CD4-positive, alpha-beta T cell treated with Interleukin-2 at 100 ng/mL for 4 hours (primary cell): Measurements from ENCODE around the gene FBLN2.

Experiments used
- DNase-seq: peaks from one replicate; pipeline ENCODE4 v3.0.0-alpha.2; 2020; ENCODE audit warnings: low spot score

Gene FBLN2

DNA sequence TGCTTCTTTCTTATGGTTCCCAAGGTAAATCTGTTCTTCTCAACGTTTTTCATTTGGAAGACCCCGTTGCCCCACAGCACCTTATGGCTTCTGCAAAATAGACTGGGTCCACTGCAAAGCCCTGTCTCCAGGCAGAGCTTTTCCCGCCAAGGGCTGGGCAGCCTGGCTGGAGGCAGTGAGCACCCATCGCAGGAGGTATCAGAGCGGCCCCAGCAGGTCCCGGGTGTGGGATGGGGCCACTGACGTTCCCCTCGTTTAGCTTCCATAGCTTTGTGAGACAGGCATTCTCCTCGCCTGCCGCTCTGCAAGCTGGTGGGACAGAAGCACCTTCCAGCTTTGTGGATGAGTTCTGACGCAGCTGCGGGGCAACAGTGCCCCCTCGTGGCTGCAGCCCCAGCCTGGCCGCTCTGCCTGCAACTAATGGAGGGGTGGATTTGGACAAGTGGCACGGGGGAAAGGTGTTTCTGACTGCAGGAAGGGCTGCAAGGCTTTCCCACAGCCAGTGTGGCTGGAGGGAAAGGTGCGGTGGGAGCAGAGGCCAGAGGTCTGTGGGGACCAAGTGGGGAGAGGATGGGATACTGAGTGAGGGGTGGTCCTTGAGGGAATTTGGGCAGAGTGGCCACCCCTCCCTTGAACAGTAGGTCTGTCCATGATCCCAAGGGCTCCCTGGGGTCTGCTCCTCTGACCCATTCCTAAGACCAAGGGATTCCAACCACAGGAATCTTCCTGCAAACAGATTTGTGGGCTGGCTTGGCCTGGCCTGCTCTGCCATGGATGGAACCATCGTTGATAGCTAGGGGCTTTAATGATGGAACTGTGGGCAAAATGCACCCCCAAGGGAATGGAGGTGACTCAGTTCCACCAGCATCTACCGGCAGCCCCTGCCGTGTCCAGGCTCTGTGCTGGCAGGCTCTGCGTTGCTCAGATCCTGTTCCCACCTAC is 99.4 kb downstream of the FBLN2 start:
- DNase-seq: peak; percentile 75

DNA sequence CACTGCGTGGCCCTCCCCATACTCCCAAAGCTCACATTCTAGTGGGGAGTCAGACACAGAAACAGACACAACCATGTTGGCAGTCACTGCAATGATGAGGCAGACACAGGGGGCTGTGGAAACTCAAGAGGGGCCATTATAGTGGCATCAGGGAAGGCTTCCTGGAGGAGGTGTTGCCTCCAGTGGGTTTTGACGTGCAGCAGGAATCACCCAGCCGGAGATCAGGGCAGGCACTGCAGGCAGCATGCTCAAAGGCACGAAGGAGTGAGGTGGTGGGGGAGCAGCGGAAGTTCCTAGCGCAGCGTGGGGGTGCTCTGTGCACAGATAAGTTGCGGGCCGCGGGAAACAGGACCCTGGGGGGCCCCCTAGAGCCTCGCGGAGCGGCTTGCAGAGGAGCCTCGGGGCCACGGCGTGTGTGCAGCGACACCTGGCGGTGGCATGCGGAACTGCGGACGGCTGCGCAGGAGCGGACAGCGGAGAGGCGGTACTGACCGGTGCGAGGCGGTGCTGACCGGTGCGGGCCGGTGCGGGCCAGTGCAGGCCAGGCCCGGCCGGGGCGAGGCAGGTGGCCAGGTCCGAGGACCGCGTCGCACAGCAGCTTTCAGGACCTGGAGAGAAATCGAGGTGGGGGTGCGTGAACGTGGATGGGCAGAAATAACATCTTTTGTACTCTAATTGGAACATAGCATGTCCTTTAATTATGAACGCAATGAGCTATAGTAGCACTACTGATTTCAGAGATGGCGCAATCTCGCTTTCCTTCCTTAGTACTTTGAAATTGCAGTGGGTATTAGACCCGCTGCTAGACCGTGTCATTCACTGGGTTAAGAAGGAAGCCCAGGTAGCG is 101.5 kb downstream of the FBLN2 start:
- peak; percentile 77 for DNase-seq

DNA sequence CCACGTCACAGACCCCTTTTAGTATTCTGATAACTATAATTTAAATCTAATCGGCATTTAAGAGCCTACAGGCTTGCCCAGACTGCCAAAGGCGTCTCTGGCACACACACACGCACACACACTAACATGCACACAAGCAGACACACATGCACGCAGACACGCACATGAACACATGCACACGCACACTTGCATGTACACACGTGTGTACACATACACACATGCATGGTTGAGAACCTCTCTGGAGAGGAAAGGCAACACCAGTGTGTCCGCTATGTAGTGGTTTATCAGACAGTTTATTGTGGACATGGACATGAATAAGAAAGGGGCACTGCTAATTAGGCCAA is 102.1 kb downstream of the FBLN2 start:
- no peak for DNase-seq

DNA sequence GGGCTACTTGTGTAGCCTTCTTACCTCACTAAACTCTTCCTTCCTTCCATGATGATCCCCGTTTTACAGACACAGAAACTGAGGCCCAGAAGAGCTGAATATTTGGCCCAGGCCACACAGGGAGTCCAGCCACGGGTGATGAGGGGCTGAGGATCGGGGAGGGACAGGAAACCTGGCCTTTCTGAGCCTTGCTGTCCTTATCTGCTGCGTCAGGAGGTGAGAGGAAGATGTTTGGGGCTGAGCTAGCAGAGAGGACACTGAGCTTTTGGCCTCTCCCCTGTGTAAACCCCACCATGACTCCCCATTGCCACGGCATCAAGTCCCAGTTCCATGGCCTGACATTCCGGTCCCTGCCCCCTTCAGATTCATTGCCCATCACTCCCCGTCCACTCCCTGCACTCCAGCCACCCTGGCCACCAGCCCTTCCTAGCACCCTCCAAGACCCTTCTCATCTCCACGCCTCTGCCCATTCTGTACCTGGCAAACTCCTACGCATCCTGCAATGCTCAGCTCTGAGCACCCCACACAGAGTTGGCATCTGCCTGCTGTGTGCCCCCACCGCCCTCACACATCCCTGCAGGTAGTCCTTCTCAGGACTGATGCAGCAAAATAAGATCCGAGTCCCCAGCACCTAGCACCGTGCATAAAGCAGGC is 103.0 kb downstream of the FBLN2 start:
- no peak for DNase-seq

DNA sequence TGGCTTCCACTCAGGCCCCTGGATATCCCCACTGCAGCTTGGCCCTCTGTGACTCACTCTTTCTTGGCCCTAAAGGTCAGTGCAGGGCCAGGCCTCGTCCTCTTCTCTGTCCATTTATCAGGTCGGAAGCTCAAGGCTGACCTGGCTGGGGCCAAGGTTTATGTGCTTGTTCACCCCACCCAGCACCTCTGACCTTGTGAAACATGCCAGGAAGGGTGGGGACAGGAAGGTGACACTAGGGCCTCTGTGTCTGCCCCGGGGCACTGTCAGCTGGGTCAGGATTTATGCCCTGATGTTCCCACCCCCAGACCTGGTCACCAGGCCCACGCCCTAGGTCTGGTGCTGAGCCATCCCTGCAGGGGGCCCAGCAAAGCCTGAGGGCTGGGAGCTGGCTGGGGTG is 103.8 kb downstream of the FBLN2 start:
- DNase-seq: no peak

DNA sequence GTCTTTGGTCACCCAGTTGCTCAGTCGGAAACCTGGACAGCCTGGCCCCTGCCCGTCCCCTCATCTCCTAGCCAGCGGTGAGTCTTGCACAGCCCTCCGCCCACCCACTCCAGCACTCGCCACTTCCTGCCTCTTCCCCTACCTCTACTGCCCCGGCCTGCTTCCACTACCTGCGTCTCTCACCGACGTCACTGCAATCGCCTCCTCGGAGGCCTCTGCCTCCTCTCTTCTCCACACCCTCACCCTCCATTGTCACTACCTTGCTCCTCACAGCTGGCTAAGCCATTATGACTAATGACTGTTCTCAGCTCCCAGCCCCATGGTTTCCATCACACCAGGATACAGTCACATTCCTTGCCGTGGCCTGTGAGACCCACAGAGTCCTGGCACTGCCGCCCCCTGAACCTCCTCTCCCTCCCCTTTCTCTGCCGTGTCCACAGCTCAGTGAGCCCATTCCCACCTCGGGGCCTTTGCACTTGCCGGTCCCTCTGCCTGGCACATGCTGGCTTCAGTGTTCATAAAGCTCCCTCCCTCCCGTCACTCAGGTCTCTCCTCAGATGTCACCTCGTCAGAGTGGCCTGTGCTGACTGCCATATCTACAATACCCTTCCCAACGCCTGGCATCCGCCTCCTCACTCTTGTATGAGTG is 104.8 kb downstream of the FBLN2 start:
- no peak for DNase-seq

DNA sequence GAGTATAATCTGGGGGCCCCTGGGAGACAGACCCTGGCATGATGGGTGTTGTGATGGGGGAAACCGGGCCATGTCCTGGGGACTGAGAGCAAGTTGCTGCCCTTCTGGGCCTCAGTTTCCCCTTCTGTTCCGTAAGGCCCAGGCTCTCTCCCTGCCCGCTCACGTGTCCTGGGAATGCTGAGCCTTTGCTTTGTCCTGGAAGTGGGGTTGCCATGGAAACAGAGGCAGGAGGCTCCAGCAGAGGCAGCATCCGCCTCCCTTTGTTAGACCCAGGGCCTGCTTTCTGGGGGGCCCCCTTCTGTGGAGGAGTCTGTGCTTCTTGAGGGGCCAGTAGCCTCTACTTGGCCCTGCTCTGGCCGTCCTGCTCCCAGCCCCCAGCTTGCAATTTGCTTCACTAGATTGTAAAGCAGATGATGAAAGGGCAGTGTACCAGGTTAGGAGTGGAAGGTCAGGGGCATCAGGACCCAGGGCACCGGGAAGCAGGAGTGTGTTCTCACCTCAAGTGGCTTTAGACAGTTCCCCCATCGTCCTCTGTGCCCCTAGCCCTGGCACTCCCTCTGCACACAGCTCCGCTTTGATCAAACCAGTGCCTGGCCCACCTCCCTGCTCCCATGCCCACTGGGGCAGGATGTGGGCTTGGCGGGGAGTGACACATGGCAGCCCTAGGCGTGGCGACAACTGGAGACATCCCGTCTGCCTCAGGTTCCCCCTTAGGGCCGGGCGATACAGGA is 105.6 kb downstream of the FBLN2 start:
- peak; percentile 45 for DNase-seq

DNA sequence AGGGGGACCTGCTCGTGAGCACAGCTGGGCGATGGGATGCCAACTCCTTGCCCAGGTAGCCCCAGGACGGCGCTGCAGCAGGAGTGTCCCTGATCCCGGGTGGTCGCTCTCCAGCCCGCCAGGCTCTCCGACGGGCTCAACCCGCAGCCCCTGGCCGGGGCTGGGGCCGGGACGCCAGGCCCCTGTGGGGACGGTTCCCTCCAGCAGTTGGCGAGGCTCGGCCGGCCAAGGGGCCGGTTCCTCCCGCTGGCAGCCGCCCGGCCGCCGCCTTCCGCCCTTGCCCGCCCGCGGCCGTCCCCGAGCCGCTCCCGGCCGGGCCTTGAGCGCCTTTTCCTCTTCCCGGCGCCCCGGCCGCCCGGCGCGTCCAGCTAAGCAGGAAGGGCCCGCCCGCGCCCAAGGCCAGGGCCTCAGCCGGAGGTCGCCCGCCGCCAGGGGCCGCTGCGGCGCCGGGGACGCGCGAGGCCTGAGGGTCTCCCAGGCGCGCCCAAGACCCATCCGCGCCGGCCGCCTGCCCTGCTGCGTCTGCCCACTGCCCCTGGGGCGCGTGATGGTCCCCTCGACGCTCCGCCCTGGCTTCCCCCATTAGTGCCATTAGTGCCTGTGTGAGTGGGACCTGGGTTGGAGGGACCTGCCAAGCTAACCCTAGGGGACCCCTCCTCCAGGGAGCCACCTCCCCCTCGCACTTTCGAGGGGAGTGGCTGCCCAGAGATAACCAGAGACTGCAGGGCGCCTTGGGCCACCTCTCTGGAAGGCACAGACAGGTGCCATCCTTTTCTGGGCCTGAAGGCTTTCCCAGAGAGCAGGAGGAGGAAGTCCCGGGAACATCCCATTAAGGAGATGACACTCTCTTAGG is 106.4 kb downstream of the FBLN2 start:
- peak; percentile 19 for DNase-seq

DNA sequence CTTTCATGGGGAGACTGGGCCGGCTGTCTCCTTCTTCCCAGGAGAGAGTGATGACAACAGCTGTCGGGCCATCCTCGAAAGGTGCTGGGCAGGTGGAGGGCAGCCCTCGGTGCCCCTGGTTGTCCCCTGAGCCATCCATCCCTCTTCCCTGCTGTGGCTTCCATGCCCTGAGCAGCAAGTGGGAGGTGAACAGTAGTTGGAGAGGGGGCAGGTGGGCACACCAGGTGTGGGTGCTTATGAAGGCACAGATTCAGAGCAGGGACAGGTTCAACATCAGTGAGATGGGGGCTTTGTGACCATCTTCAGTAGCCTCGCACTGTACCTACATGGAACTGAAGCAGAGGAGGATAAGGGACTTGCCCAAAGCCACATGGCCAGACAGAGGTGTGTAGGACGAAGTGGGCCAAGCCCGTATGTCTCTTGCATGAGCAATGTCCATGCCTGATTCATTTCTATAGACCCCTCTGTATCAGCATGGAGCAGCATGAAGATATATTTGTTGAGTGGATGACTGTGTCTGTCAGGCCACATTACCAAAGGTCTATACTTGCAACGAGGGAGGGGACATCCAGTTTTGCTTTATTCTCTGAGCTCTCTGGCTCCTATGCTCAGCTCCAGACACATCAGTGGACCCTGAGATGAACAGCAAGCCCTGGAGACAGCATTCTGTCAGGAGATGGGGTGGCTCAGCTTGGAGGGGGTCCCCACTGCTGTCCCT is 107.8 kb downstream of the FBLN2 start:
- DNase-seq: no peak

DNA sequence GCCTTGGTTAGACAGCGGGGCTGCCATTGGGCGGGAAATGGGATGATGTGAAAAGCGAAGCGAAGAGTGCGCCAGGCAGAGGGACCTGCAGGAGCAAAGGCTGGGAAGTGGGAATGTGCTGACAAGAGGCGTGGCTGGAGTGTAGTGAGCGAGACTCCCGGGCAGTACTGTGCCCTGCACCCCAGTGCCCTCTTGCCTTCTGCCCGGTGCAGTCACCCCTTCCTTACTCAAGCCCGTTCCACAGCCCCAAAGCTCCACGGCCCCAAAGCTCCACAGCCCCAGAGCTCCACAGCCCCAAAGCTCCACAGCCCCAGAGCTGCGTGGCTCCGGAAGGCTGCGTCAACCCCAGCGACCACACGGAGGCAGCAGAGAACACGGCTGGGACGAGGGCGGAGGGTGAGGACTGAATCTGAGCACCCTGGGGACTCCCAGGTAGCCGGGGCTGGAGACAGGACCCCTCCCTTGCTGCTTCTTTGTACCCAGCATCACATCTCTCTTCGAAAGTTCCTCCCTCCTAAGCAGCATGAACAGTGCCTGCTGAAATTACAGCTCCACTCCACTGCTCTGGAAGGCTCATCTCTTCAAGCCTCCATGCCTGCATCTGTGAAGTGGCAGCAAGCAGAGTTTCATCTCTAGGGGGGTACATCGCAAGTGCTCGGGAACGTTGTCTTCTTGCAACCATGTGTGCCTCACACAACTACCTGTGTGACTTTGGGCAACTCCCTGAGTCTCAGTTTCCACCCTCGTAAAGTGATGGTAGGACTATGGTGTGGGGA is 108.9 kb downstream of the FBLN2 start:
- DNase-seq: peak; percentile 72

DNA sequence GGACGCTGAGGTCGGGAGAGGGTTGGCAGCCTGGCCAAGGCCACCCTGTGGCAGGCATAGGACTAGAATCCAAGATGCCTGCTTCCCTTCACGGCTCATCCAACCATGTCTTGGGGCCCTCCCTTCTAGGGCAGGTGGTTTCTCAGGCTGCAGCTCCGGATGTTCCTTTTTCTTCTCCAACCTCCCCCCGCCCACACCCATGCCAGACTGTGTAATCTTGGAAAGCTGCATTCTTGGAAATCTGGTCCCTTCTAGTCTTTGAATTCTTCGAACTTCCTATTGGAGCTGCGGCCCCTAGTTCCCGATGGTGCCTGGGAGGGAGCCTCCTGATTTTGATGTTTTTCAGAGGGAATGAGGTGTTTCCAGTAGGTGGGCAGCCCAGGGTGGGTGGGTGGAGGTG is 109.8 kb downstream of the FBLN2 start:
- DNase-seq: no peak

DNA sequence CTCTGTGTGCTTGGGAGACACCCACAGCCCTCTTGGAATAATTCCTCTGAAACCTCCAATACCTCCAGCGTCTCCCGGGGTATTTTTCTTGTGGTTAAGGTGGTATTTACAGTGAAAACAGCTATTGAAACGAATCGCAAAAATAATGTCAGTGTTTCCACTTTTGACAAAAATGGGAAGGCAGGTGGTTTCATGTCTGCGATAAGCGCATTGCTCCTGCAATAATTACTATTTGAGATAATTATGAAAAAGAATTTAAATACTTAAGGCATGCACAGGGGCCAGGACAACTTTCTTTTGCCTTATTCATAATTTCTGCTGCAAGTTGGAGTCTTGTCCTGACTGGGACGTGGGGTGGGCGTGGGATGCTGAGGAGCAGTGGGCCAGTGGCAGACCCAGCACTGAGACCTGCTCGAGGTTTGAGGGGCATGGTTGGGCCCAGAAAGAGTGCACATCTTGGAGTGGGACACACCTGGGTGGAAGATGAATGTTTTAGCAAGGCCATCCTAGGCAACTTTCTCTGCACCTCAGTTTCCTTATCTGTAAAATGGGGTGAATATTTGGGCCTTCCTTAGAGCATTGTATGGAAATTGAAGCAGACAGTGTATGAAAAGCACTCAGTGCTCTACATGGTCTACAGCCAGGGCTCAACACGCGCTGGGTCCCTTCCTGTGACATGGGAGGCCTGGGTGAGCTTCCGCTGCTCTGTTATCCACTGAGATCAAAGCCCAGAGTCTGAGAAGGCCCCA is 110.5 kb downstream of the FBLN2 start:
- no peak for DNase-seq

DNA sequence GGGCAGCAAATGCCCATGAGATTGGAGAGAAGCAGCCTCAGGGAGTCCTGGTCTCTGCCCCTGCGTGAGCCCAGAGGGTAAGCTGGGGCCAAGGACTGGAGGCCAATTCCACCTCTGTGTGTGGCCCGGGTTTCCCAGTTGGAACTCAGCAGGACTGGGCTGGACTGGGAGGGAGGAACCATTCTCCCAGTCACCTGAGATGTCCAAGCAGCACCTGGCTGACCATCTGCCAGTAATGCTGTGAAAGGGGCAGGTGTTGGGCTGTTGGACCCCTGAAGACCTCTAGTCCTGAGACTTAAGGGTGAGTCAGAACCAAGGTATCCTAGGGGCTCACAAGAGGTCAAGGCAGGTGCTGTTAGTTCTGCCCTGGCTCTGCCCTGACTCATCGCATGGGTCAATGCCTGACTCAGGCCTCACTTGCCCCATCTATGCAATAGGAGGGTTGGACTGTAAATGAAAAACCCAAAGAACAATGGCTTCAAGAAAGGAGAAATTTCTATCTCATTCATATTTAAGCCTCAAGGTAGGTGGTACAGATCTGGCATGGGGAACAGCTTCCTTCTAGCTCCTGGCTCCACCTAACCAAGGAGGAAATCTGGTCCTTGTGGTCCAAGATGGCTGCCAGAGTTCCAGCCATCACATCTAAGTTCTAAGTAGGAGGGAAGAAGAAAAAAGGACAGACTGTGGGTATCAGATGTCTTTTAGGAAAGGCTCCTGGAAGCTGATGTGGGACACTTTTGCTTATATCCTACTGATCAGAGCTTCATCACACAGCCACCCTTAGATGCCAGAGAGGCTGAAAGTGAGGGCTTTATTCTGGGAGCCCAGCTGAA is 111.3 kb downstream of the FBLN2 start:
- DNase-seq: no peak

DNA sequence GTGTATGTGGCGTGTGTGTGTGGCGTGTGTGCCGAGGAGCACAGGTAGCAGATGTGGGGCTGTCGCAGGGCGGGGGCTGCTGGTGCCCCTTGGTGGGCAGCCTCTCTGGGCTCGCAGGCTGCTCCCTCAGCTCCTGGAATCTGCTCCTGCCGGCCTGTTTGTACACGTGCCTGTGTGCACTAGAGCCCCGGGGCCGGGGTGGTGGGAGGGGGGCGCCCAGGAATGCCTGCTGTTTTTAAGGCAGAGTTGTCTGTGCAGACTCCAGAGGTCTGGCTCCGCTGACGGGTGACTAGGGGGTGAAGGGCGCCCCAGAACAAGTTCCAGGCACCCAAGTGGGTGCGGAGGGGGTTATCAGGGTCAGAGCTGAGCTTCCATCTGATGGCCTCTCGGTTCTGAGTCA is 112.2 kb downstream of the FBLN2 start:
- DNase-seq: no peak

DNA sequence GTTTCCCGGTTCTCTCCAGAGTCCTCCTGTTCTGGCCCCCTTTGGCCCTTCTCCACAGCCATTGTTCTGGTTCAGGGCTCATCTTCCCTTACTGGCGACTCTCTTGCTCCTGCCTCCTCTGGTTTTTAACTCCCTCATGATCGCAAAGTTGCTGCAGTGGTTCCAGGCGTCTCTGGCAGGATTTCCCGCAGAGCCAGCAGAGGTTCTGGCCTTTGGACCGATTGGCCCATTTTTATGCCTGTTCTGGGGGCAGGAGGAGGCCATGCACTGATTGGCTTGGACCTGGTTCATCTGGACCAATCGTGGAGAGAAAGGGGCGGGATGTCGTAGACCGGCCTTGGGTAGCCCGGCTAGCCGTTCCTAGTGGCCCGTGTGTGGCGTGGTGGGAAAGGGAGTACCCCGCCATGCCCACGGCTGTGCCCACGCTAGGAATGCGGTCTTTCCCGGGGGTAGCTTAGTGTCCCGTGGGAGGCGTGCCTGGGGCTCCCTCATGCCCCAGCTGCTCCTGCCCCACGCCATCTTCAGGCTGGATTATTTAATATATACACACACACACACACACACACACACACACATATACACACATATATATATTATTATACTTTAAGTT is 113.4 kb downstream of the FBLN2 start:
- DNase-seq: no peak

DNA sequence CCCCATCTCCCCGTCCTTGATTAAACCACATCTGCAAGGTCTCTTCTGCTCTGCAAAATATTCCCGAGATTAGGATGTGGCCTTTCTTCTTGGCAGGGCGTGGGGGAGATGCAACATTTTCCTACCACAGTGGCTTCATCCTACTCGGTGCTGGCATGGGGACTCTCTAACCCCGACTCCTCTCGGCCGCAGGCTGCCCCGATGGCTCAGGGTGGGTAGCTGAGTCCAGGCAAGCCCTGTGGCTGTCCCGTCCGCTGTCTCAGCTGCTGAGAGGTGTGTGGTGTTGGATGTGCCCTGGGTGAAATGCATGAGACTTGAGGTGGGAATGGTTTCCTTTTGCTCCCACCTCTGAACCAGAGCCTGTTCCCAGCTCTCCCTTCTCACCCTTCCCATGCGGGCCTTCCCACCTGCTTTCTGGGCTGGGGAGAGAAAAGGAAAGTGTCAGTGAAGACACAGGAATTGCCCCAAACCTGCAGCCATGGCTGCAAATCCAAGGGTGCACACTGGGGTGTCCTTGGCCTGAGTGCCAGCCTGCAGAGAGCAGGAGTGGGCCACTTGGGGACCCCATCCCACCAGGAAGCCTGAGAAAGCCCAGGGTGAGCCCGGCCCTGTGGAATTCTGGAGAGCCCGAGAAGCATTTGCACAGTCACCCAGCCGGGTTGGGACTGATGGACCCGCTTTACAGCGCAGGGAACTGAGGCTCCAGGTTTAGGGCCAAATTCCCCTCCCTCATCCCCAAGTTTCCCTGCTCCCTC is 115.0 kb downstream of the FBLN2 start:
- no peak for DNase-seq
